ENCODE results near the gene TRAP1.

- TF ChIP-seq CTCF (IDR thresholded peaks at IDR 0.05; ENCODE audit: poor library complexity, severe bottlenecking): no peak
- TF ChIP-seq RAD21 (conservative IDR thresholded peaks at IDR 0.05): no peak
- no peak for TF ChIP-seq EZH2 (IDR thresholded peaks at IDR 0.05; ENCODE audit: borderline replicate concordance, insufficient read depth, low read length, poor library complexity, severe bottlenecking)
- TF ChIP-seq SMC3 (conservative IDR thresholded peaks at IDR 0.05; ENCODE audit: poor library complexity): no peak
- no peak for TF ChIP-seq TAF1 (IDR thresholded peaks at IDR 0.05; ENCODE audit: low read depth)
Observed at GRCh38 chr16:3702082-3702481, 15.2 kb downstream of the TRAP1 start.
